Epithelial cell of esophagus (primary cell): ENCODE results near the gene WDR70.
"Not testable (repeated sequence)": the region's sequence is repeated elsewhere in the genome, so short reads cannot be mapped to it uniquely, and the experiment has no call there.

ENCODE experiments used
- DNase-seq: peaks from one replicate; pipeline ENCODE4 v3.0.0; 2010; ENCODE audit warnings: low read depth
- H3K4me3 ChIP-seq: 2 replicates; pipeline ENCODE4 v1.5.1; 2011; ENCODE audit warnings: mild to moderate bottlenecking, low read length, control low read depth
- CTCF ChIP-seq: IDR thresholded peaks from 2 replicates; pipeline ENCODE4 v1.5.1; 2011; ENCODE audit warnings: low read depth, mild to moderate bottlenecking, low read length, control low read depth, inconsistent platforms; ENCODE audit not compliant: insufficient read depth; ENCODE audit errors: missing control alignments

The WDR70 gene

DNA sequence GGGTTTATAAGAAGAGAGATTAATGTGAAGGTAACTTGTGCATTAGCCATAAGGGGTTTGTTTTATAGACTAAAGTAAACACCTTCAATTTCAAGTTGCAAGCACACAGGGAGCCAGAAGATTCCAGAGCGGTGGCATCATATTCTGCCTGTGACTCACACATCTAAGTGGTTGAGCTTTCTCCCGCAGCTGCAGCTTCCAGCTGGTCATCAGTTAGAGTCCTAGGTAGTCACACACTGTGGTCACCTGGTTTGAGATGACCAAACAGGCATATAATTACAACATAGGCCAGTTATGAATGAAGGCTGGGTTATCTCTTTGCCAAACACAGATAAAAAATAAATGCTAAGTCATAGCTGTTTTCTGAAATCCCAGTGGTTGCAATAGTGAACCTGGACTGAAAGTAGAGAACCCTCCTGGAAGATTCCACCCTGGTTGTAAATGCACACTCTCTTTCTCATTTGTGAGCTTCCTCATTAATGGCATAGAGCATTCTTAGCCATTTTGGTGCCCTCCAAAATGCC, 289.5 kb downstream of the WDR70 start:
- peak; percentile 97 for DNase-seq
- no peak for TF ChIP-seq CTCF
- no peak overlapping the region for H3K4me3 ChIP-seq

DNA sequence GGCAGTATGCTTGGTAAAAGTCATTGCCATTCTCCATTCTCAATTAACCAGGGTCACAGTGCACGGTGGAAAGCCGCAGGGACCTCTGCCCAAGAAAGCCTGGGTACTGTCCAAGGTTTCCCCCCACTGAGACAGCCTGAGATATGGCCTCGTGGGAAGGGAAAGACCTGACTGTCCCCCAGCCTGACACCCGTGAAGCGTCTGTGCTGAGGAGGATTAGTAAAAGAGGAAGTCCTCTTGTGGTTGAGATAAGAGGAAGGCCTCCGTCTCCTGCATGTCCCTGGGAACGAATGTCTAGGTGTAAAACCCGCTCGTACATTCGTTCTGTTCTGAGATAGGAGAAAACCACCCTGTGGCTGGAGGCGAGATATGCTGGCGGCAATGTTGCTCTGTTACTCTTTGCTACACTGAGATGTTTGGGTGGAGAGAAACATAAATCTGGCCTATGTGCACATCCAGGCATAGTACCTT, 293.0 kb downstream of the WDR70 start:
- not testable (repeated sequence) for H3K4me3 ChIP-seq, DNase-seq

DNA sequence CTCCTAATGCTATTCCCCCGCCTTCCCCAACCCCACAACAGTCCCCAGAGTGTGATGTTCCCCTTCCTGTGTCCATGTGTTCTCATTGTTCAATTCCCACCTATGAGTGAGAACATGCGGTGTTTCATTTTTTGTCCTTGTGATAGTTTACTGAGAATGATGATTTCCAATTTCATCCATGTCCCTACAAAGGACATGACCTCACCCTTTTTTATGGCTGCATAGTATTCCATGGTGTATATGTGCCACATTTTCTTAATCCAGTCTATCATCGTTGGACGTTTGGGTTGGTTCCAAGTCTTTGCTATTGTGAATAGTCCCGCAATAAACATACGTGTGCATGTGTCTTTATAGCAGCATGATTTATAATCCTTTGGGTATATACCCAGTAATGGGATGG, 295.2 kb downstream of the WDR70 start:
- not testable (repeated sequence) for H3K4me3 ChIP-seq, DNase-seq

DNA sequence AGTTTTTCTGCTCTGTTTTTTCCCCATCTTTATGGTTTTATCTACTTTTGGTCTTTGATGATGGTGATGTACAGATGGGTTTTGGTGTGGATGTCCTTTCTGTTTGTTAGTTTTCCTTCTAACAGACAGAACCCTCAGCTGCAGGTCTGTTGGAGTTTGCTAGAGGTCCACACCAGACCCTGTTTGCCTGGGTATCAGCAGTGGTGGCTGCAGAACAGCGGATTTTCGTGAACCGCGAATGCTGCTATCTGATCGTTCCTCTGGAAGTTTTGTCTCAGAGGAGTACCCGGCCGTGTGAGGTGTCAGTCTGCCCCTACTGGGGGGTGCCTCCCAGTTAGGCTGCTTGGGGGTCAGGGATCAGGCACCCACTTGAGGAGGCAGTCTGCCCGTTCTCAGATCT, 300.2 kb downstream of the WDR70 start:
- not testable (repeated sequence) for DNase-seq, H3K4me3 ChIP-seq

DNA sequence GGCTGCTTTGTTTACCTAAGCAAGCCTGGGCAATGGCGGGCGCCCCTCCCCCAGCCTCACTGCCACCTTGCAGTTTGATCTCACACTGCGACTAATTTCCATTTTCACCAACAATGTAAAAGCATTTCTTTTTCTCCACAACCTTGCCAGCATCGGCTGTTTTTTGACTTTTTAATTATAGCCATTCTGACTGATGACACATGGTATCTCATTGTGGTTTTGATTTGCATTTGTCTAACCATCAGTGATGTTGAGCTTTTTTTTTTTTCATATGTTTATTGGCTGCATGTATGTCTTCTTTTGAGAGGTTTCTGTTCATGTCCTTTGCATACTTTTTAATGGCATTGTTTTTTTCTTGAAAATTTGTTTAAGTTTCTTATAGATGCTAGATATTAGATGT, 300.8 kb downstream of the WDR70 start:
- not testable (repeated sequence) for H3K4me3 ChIP-seq, DNase-seq

- TF ChIP-seq CTCF, result no peak
- no peak overlapping the region for H3K4me3 ChIP-seq
- DNase-seq, result no peak
Observed at GRCh38 chr5:37683072-37683471, 304.0 kb downstream of the WDR70 start.

DNA sequence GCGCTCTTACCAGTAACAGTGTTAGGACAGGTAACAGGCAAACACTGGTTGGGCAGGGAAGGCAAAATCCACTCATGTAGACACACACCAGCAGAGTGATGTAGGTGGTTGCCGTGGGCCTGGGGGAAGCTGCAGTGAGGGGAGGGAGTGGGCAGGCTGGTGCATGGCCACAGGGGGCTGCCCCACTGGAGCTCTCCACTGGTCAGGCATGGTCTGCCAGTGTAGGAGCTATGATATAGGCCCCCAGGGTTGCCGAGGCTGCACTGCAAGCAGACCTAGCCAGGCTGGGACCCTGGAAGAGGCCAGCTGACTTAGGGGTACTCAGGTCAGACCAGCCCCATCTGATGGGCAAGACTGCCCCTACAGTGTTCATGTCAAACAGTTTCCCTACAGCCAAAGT, 306.1 kb downstream of the WDR70 start:
- no peak for DNase-seq
- no peak overlapping the region for H3K4me3 ChIP-seq
- no peak for TF ChIP-seq CTCF

DNA sequence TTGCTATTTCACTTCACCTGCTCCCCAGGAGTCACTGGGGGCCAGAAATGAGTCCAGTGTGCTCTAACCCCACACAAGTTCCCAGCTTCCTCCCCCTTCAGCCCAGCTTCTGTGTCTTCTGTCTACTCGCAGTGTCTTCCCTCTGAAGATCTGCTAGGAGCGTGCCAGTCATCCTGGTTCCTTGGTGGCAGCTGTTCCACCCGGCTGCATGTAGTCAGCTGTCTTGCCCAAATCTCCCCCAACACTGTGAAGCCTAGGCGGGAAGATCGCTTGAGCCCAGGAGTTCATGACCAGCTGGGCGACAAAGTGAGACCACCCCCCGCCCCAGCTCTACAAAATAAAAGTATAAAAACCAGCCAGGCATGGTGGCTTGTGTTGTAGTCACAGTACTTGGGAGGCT, 306.7 kb downstream of the WDR70 start:
- no peak for TF ChIP-seq CTCF
- no peak for DNase-seq

DNA sequence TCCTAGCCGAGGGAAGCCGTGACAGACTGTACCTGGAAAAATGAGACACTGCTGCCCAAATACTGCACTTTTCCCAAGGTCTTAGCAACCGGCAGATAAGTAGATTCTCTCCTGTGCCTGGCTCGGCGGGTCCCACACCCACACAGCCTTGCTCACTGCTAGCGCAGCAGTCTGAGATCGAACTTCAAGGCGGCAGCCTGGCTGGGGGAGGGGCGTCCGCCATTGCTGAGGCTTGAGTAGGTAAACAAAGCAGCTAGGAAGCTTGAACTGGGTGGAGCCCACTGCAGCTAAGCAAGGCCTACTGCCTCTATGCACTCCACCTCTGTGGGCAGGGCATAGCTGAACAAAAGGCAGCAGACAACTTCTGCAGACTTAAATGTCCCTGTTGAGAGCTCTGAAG, 309.8 kb downstream of the WDR70 start:
- not testable (repeated sequence) for H3K4me3 ChIP-seq, DNase-seq

More for the DNA sequence above, 306.7 kb downstream of the WDR70 start:
- no peak overlapping the region for H3K4me3 ChIP-seq

DNA sequence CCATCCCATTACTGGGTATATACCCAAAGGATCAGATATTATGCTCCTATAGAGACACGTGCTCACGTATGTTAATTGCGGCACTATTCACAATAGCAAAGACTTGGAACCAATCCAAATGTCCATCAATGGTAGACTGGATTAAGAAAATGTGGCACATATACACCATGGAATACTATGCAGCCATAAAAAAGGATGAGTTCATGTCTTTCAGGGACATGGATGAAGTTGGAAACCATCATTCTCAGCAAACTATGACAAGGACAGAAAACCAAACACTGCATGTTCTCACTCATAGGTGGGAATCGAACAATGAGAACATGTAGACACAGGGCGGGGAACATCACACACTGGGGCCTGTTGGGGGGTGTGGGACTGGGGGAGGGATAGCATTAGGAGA, 315.2 kb downstream of the WDR70 start:
- not testable (repeated sequence) for H3K4me3 ChIP-seq, DNase-seq
